NCI-H345 treated with DMSO at 0.1 percent for 48 hours (cell line): Measurements from ENCODE around the gene PIAS4.
A peak's percentile ranks its signal among the peaks of the same experiment; 100 is the strongest.

ENCODE experiments used
- DNase-seq: peaks from one replicate; lab custom pipeline; 2025; ENCODE audit not compliant: unreplicated experiment; lab: John Stamatoyannopoulos, UW

PIAS4 gene

DNA sequence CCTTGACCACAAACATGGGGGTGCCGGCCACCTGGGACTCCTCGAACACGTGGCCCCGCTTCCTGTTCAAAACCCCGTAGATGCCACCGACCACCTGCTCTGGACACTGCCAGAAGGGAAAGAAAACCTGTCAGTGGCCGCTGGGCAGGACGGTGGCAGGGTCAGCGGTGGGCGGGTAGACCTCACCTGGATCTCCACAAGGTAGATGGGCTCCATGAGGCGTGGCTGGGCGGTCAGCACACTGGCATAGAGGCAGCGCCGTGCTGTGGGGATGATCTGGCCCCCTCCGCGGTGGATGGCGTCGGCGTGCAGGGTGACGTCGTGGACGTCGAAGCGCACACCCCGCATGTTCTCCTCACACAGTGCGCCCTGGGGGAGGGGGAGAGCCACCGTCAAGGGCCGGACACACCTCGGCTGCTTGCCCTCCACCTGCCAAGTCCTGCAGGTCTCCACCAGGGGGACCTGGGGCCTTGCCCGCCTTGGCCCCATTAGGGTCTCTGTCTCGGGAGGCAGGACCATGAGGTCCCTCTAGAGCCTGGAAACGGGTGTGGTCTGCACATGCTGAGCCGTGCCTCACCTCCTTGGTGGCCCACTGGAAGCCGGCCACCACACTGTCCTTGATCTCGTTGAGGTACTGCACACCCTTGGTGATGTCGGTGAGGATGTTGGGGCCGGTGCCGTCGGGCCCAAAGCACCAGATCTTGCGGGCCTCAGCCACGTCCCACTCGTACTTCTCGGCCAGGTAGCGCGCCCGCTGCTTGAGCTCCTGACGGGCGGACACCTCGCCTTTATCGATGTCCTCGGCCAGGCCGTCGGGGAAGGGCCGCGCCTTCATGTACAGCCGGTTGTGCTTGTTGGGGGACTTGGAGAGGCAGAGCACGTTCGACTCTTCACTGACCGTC is 30.0 kb upstream of the PIAS4 start:
- DNase-seq: no peak

GRCh38 chr19:3978145-3978544 is 29.4 kb upstream of the PIAS4 start:
- DNase-seq: no peak

GRCh38 chr19:3979289-3979673 is 28.3 kb upstream of the PIAS4 start:
- no peak for DNase-seq

GRCh38 chr19:3979674-3980352 is 27.7 kb upstream of the PIAS4 start:
- DNase-seq: no peak

- no peak for DNase-seq
Observed at GRCh38 chr19:3980353-3981251, 26.9 kb upstream of the PIAS4 start.

GRCh38 chr19:3981373-3981735 is 26.2 kb upstream of the PIAS4 start:
- no peak for DNase-seq

DNA sequence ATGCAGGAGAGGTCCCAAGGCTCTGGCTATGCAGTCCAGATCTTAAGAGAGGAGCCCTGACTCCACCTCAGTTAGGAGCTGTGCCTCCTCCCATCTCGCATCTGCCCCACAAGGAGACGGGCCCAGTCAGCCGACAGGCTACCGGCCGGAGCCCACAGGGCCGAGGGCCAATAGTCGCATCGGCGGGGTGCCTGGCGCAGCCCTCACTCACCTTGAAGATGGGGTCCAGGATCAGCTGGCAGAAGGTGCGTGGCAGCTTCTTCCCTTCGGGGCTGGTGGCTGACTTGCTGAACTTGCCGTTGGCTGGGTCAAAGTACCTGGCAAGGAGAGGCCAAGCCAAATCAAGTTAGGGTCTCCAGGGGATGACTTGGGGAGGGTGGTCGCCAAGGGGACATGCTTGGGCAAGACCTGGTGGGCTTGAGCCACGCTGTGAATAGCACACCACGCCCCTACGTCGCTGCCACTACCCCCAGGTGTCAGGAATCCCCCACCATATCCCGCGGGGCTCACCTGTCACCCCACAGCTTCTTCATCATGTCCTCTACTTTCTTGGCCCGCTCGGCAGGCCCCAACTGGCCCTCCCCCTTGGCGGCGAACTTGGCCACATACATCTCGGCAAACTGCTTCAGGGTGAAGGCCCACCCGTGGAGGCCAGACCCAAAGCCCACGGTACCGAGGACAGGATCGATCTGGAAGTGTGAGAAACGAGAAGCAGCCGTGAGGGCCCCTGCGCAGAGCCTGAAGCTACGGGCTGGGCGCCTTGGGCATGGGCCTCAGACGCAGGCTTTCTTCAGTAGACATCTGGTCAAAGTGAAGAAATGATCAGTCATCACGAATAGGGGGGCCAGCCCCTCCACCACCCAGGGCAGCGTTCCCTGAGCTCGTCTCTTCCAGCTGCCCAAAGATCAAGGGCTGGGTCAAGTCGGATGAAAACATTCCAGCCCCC is 25.5 kb upstream of the PIAS4 start:
- DNase-seq: no peak

DNA sequence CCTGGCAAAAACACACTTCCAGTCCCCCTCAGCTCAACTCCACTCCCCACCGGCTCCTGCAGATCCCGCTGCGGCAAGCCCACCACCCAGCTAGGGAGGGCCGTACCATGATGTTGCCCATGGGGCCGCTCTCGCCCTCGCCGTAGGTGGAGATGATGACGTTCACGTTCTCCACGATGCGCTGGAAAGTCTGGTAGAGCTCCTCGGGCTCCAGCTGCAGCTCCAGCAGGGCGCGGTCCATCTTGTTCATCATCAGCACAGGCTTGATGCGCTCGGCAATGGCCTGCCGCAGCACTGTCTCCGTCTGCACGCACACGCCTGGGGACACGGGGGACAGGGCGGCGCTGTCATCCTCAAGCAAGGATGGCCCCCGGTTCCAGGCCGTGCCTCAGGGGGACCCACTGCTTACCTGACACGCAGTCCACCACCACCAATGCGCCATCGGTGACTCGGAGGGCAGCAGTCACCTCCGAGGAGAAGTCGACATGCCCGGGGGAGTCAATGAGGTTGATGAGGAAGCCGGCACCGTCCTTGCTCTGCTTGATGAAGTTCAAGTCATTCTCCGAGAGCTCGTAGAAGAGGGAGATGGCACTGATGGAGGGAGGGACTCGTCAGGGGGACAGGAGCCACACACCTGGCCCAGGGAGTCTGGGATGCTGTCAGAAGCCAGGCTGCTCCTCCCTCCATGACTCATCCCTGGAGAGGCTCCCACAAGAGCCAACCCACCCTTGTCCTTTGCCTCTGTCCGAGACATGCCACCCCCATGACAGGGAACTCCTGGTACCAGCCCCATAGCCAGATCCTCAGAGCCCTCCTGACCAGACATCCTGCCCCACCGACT is 24.6 kb upstream of the PIAS4 start:
- no peak for DNase-seq

GRCh38 chr19:3983542-3983914 is 24.0 kb upstream of the PIAS4 start:
- DNase-seq: no peak

GRCh38 chr19:3983936-3984583 is 23.5 kb upstream of the PIAS4 start:
- DNase-seq: no peak

DNA sequence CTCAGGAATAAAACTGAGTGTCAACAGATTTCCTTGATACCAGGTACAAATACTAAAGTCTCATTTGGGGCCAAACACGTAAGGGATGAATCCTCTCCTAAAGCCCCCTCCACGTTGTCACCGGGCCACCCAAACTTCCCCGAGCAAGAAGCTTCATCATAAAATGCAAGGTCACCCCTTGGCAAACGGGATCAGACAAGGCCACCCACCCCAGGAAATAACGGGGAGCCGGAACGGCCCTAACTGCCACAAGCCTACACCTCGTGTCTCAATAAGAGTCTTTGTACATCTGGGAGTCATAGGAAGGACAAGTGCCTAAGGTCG is 23.0 kb upstream of the PIAS4 start:
- DNase-seq: no peak

DNA sequence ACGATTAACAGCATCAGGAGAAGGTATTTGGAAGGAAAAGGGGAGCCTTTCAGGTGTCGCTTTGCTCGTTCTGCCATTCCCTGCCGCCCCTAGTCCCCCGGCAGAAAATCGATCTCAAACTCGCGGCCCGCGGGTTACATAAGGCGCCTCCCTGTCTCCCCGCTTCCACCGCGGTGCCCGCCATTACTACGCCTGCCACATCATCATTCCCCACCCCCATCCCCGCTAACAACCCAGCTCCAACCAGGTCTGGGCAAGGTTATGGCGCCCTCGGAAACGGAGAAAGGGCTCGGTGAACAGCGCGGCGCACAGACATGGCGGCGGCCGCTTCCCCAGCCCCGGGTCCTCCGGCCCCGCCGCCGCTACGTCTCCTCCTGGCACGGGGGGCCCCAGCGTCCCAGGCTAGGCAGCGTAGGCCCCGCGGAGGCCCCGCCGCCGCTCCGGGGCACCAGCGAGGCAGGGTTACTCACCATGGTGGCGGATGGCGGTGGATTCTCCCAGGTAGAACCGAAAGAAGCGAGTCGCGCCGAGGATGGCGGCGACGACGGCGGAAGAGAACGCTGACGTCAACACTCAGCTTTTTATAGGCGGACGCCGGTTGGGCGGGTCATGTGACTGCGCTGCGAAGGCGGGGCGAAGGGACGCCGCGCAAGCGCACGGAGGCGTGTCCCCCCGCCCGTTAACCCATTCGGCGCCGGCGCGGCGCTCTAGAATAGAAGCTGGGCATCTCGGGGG is 22.5 kb upstream of the PIAS4 start, which contains the start of gene EEF2:
EEF2 (minus strand) TSS at position 556 of the 735 bp plus-strand sequence; CDS start at position 473, 83 bp downstream.
- DNase-seq: peak; percentile 19

GRCh38 chr19:3985643-3986259 is 21.8 kb upstream of the PIAS4 start:
- peak; percentile 72 for DNase-seq

- DNase-seq: peak; percentile 96
Observed at GRCh38 chr19:3986260-3987041, 21.1 kb upstream of the PIAS4 start.

DNA sequence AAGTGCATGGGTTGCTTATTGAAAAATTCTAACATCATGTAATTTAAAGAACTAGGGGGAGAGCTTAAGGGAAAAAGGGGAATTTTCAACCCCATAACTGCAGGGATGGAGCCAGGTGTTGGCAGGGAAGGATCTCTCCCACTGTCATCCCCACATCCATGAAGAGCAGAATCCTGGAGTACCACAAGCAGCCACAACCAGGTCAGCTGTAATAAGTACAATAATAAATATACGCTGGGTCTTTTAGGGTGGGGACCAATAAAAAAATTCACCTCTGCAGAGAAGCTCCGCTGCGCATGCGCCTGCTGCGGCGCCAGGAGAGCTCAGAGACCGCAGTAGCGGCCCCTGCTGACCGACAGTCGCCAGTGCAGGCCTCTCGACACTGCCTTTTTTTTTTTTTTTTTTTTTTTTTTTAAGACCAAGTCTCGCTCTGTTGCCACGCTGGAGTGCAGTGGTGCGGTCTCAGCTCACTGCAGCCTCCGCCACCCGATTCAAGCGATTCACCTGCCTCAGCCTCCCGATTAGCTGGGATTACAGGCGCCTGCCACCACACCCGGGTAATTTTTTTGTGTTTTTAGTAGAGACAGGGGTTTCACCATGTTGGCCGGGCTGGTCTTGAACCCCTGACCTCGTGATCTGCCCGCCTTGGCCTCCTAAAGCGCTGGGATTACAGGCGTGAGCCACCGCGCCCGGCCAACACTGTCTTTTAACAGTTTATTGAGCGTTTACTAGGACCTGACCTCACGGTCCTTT is 19.7 kb upstream of the PIAS4 start:
- DNase-seq: peak; percentile 89

- no peak for DNase-seq
Observed at GRCh38 chr19:3990815-3991117, 16.8 kb upstream of the PIAS4 start.

DNA sequence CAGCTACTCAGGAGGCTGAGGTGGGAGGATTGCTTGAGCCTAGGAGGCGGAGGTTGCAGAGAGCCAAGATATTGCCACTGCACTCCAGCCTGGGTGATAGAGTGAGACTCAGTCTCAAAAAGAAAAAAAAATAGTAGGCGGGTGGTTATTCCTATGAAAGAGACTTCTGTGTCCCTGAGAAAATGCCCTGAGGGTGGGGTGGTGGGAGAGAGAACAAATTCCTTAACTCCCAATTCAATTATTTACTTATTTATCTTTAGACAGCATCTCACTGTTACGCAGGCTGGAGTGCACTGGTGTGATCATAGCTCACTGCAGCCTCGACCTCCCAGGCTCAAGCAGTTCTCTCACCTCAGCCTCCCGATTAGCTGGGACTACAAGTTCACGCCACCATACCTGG is 11.9 kb upstream of the PIAS4 start:
- DNase-seq: no peak
